ENCODE data around the gene SNIP1. TPM values are rescaled to one million over a fixed set of nuclear protein-coding genes. Genes with fewer than 3 reads are reported as not detected.

Gene SNIP1
- total and polyA plus RNA-seq, 2 of the 8 experiments (the other 6 are each of a cell fraction or from before 2014, with no cell fraction given): 3.7 to 15.7 TPM

GRCh38 chr1:37595440-37596181 lies 41.5 kb upstream of the SNIP1 start, which contains the start of gene GNL2:
GNL2 (minus strand) TSS chr1:37595937; CDS start chr1:37595822, 115 bp downstream.
- Histone ChIP-seq H3K23ac (ENCODE audit: insufficient read length) (no peak within 1 kb of the TSS), H2BK12ac (ENCODE audit: low read depth, low read length) (no peak within 1 kb of the TSS), H3K36me3 (ENCODE audit: control insufficient read depth in 2 of 4, insufficient read depth in 4 of 4, low read length in 3 of 4) (peaks cover 16 to 27% (median 26%) of the 10 kb centered on the region in 4 experiments), H3K4me1 (replicated peaks in 1 of 4; ENCODE audit: control insufficient read depth in 3 of 4, insufficient read depth in 4 of 4, low read length in 3 of 4) (no peaks in the 10 kb centered on the region; a peak in 1 of 7 replicates), H2BK5ac (ENCODE audit: low read depth, low read length) (peak within 1 kb of the TSS; percentile 90; the same call in 1 of the 2 replicates), H3K9me3 (ENCODE audit: insufficient read depth in 2 of 2, low read depth in 1 of 2, low read length in 1 of 2) (no peaks in the 10 kb centered on the region), H3K4me3 (ENCODE audit: extremely low read depth in 1 of 4, insufficient read depth in 2 of 4, low read depth in 3 of 4, low read length in 4 of 4) (peak within 1 kb of the TSS; percentile 80 to 97 (median 96)), H3K9ac (replicated peaks in 1 of 4; ENCODE audit: extremely low read depth in 1 of 4, low read depth in 3 of 4, low read length in 3 of 4) (peak within 1 kb of the TSS; percentile 89 to 96 (median 91)), H4K5ac (ENCODE audit: insufficient read length, low read depth, low read length) (peak within 1 kb of the TSS; percentile 56), H4K91ac (replicated peaks; ENCODE audit: insufficient read length, low read length) (no peak within 1 kb of the TSS), H3K18ac (ENCODE audit: extremely low read depth, low read length) (peak within 1 kb of the TSS; percentile 60), H3K27me3 (replicated peaks in 1 of 4; ENCODE audit: control insufficient read depth in 3 of 4, extremely low read depth in 1 of 4, insufficient read depth in 3 of 4, low read length in 3 of 4) (peaks cover 0 to 3% (median 0%) of the 10 kb centered on the region in 4 experiments; a peak in 2 of 7 replicates), H2BK20ac (ENCODE audit: low read length) (no peak within 1 kb of the TSS), H2BK120ac (replicated peaks; ENCODE audit: low read depth, low read length) (no peak within 1 kb of the TSS), H3K14ac (ENCODE audit: insufficient read length) (no peak within 1 kb of the TSS), H2AK5ac (ENCODE audit: low read depth, low read length) (no peak within 1 kb of the TSS), H4K20me1 (replicated peaks in 1 of 2; ENCODE audit: control insufficient read depth in 1 of 2, insufficient read depth in 2 of 2, low read length in 2 of 2) (peaks cover 0 to 3% of the 10 kb centered on the region in 2 experiments), H3K79me2 (ENCODE audit: control insufficient read depth in 1 of 2, insufficient read depth in 2 of 2, low read length in 2 of 2) (peaks cover 22 to 38% of the 10 kb centered on the region in 2 experiments), H3K79me1 (ENCODE audit: low read depth, low read length) (peaks cover 12% of the 10 kb centered on the region), H3K4me2 (ENCODE audit: insufficient read depth in 1 of 2, low read depth in 2 of 2, low read length in 2 of 2) (peak within 1 kb of the TSS; percentile 77 to 79), H3K4ac (replicated peaks; ENCODE audit: insufficient read length, low read depth, low read length) (peak within 1 kb of the TSS; percentile 6), H4K8ac (ENCODE audit: extremely low read depth, insufficient read depth, low read length) (peak within 1 kb of the TSS; percentile 93; the same call in 1 of the 2 replicates), H3K27ac (ENCODE audit: low read depth, low read length) (peak within 1 kb of the TSS; percentile 87), H2AFZ (ENCODE audit: low read length) (peak within 1 kb of the TSS; percentile 97), H3K56ac (replicated peaks; ENCODE audit: insufficient read length, low read depth, low read length) (peak within 1 kb of the TSS; percentile 9), H2BK15ac (ENCODE audit: low read length) (no peak within 1 kb of the TSS), H3K23me2 (ENCODE audit: low read depth, low read length) (no peaks in the 10 kb centered on the region)
- ChIA-PET CTCF (ENCODE audit: partially characterized antibody) (interaction anchor here (1.0 to 1.4 kb wide), 4 partner anchors 27 to 169 kb away, joined by 3 to 6 read pairs (median 4); partner anchors contain the start of gene EPHA10), POLR2A (ENCODE audit: partially characterized antibody) (interaction anchor here (0.6 to 2.9 kb wide), 9 partner anchors 8 to 95 kb away, joined by 3 to 9 read pairs (median 3); partner anchors contain the start of gene SNIP1)
- FAIRE-seq (no peak), DNase-seq (ENCODE audit: low read depth in 1 of 2, low spot score in 2 of 2) (peak; percentile 86 to 98)
- 0% methylated on average over 49 of the region's 51 CpGs; no CpG with 5 or more reads in 1 of the 2 experiments for WGBS, 2 experiments (ENCODE audit: extremely low coverage in 1 of 2, insufficient coverage in 1 of 2, insufficient read length in 1 of 2, insufficient replicate concordance in 2 of 2, low coverage in 1 of 2, low lambda C conversion rate in 2 of 2, missing lambda C conversion rate in 1 of 2)
- TF ChIP-seq HDAC6 (IDR thresholded peaks at IDR 0.05; ENCODE audit: low read depth, low read length) (no peak), YY1 (IDR thresholded peaks at IDR 0.05; ENCODE audit: low read depth, low read length) (no peak), CEBPB (IDR thresholded peaks at IDR 0.05; ENCODE audit: low read depth, low read length) (no peak), CHD1 (IDR thresholded peaks at IDR 0.05; ENCODE audit: low read depth, low read length) (no peak), CBX5 (IDR thresholded peaks at IDR 0.05; ENCODE audit: low read depth, low read length) (no peak), SIX5 (IDR thresholded peaks at IDR 0.05; ENCODE audit: low read depth, low read length) (no peak), SP2 (IDR thresholded peaks at IDR 0.05; ENCODE audit: low read length) (no peak), KDM4A (IDR thresholded peaks at IDR 0.05; ENCODE audit: low read depth, low read length, severe bottlenecking) (peak; percentile 81), TBP (IDR thresholded peaks at IDR 0.05; ENCODE audit: low read depth, low read length) (peak; percentile 73), POLR2A (IDR thresholded peaks at IDR 0.05; ENCODE audit: control extremely low read depth in 1 of 2, low read depth in 2 of 2, low read length in 2 of 2) (peak in 1 of 2 experiments; percentile 95; a peak in 2 of 3 replicates), SIRT6 (IDR thresholded peaks at IDR 0.05; ENCODE audit: low read length) (no peak), ZNF274 (IDR thresholded peaks at IDR 0.05; ENCODE audit: borderline replicate concordance, extremely low read depth, low read length) (no peak)
- TF ChIP-seq, protein P1, sequence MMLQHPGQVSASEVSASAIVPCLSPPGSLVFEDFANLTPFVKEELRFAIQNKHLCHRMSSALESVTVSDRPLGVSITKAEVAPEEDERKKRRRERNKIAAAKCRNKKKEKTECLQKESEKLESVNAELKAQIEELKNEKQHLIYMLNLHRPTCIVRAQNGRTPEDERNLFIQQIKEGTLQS (IDR thresholded peaks at IDR 0.05; ENCODE audit: insufficient read depth, low read depth, low read length): peak; percentile 66; the same call in 1 of the 2 replicates
